ENCODE measurements around the gene LIPG. TPM values are rescaled to one million over a fixed set of nuclear protein-coding genes. Genes with fewer than 3 reads are reported as not detected.

The LIPG gene
- total RNA-seq, 1 experiment from 2014 or later = 57.8 TPM

- no peak for TF ChIP-seq CTCF (IDR thresholded peaks at IDR 0.05; ENCODE audit: unreplicated experiment)
- Mint-ChIP-seq H3K4me3 (ENCODE audit: unreplicated experiment) (no peak overlapping the region), H3K27ac (ENCODE audit: low read depth, unreplicated experiment) (peak overlapping the region; percentile 91), H3K4me1 (ENCODE audit: insufficient read depth, unreplicated experiment) (peaks cover 44% of the 10 kb centered on the region), H3K9me3 (ENCODE audit: unreplicated experiment) (peaks cover 10% of the 10 kb centered on the region), H3K36me3 (ENCODE audit: insufficient read depth, unreplicated experiment) (no peaks in the 10 kb centered on the region), H3K27me3 (ENCODE audit: insufficient read depth, unreplicated experiment) (no peaks in the 10 kb centered on the region)
- TSS peak; percentile 76 for BruUV-seq (replicated peaks)
- peak; percentile 63 for DNase-seq (ENCODE audit: unreplicated experiment)
- ChIA-PET CTCF (interaction anchor here (0.6 to 1.5 kb wide), 5 partner anchors 11 to 170 kb away, joined by 3 to 5 read pairs (median 4); no protein-coding TSS in a partner anchor), POLR2A (interaction anchor here (0.7 to 2.1 kb wide), 9 partner anchors 12 to 228 kb away, joined by 3 to 12 read pairs (median 5); partner anchors contain the start of gene C18orf32)
- intact Hi-C loops (cut with micrococcal nuclease) = no loop called here
These were observed 48.2 kb downstream of the LIPG start for GRCh38 chr18:49610022-49610445.

- ChIA-PET POLR2A (interaction anchor here (0.9 kb wide), 1 partner anchor 14 kb away, joined by 3 read pairs; no protein-coding TSS in a partner anchor), CTCF (no interaction called here)
- no peak for DNase-seq (ENCODE audit: unreplicated experiment)
- H3K4me1 Mint-ChIP-seq (ENCODE audit: insufficient read depth, unreplicated experiment) = peaks cover 44% of the 10 kb centered on the region
- intact Hi-C loops (cut with micrococcal nuclease) = no loop called here
- H3K36me3 Mint-ChIP-seq (ENCODE audit: insufficient read depth, unreplicated experiment) = no peaks in the 10 kb centered on the region
- H3K9me3 Mint-ChIP-seq (ENCODE audit: unreplicated experiment) = no peaks in the 10 kb centered on the region
- BruUV-seq (replicated peaks) = no TSS peak
- H3K27me3 Mint-ChIP-seq (ENCODE audit: insufficient read depth, unreplicated experiment) = no peaks in the 10 kb centered on the region
- H3K4me3 Mint-ChIP-seq (ENCODE audit: unreplicated experiment) = no peak overlapping the region
- no peak overlapping the region for H3K27ac Mint-ChIP-seq (ENCODE audit: low read depth, unreplicated experiment)
- TF ChIP-seq CTCF (IDR thresholded peaks at IDR 0.05; ENCODE audit: unreplicated experiment) = no peak
These were observed 49.5 kb downstream of the LIPG start for GRCh38 chr18:49611316-49611715.

- Mint-ChIP-seq H3K36me3 (ENCODE audit: insufficient read depth, unreplicated experiment) (no peaks in the 10 kb centered on the region), H3K9me3 (ENCODE audit: unreplicated experiment) (no peaks in the 10 kb centered on the region), H3K4me1 (ENCODE audit: insufficient read depth, unreplicated experiment) (peaks cover 44% of the 10 kb centered on the region), H3K27me3 (ENCODE audit: insufficient read depth, unreplicated experiment) (no peaks in the 10 kb centered on the region), H3K4me3 (ENCODE audit: unreplicated experiment) (no peak overlapping the region), H3K27ac (ENCODE audit: low read depth, unreplicated experiment) (no peak overlapping the region)
- intact Hi-C loops (cut with micrococcal nuclease) = no loop called here
- ChIA-PET POLR2A (interaction anchor here (1.3 kb wide), 1 partner anchor 40 kb away, joined by 4 read pairs; no protein-coding TSS in a partner anchor), CTCF (interaction anchor here (0.8 to 1.4 kb wide), 3 partner anchors 8 to 224 kb away, joined by 3 read pairs; no protein-coding TSS in a partner anchor)
- no peak for TF ChIP-seq CTCF (IDR thresholded peaks at IDR 0.05; ENCODE audit: unreplicated experiment)
- peak; percentile 9 for DNase-seq (ENCODE audit: unreplicated experiment)
- BruUV-seq (replicated peaks) = no TSS peak
These were observed 50.7 kb downstream of the LIPG start for GRCh38 chr18:49612515-49613033.

- H3K9me3 Mint-ChIP-seq (ENCODE audit: unreplicated experiment) = no peaks in the 10 kb centered on the region
- no peaks in the 10 kb centered on the region for H3K27me3 Mint-ChIP-seq (ENCODE audit: insufficient read depth, unreplicated experiment)
- H3K4me3 Mint-ChIP-seq (ENCODE audit: unreplicated experiment) = no peak overlapping the region
- DNase-seq (ENCODE audit: unreplicated experiment) = no peak
- no peak for TF ChIP-seq CTCF (IDR thresholded peaks at IDR 0.05; ENCODE audit: unreplicated experiment)
- ChIA-PET POLR2A (interaction anchor here (1.3 kb wide), 1 partner anchor 39 kb away, joined by 4 read pairs; no protein-coding TSS in a partner anchor), CTCF (interaction anchor here (0.9 to 1.4 kb wide), 4 partner anchors 8 to 154 kb away, joined by 3 read pairs; no protein-coding TSS in a partner anchor)
- no peak overlapping the region for H3K27ac Mint-ChIP-seq (ENCODE audit: low read depth, unreplicated experiment)
- no peaks in the 10 kb centered on the region for H3K36me3 Mint-ChIP-seq (ENCODE audit: insufficient read depth, unreplicated experiment)
- BruUV-seq (replicated peaks) = no TSS peak
- intact Hi-C loops (cut with micrococcal nuclease) = no loop called here
- H3K4me1 Mint-ChIP-seq (ENCODE audit: insufficient read depth, unreplicated experiment) = peaks cover 40% of the 10 kb centered on the region
These were observed 51.3 kb downstream of the LIPG start for GRCh38 chr18:49613141-49613640.
